Neutrophil (primary cell): ENCODE results near the gene ZNF311.

Experiments
- H3K27ac ChIP-seq: fragments of 200-600 bp; sonication (generic); 2 replicates; pipeline ENCODE4 v1.5.1; 2016; ENCODE audit warnings: mild to moderate bottlenecking, moderate library complexity
- H3K27me3 ChIP-seq: fragments of 200-600 bp; sonication (generic); 2 replicates; pipeline ENCODE4 v1.6.0; 2016; ENCODE audit warnings: mild to moderate bottlenecking
- H3K36me3 ChIP-seq: fragments of 200-600 bp; sonication (generic); 2 replicates; pipeline ENCODE4 v1.5.1; 2017
- H3K4me1 ChIP-seq, 2 experiments: fragments of 200-600 bp in 1 of 2; sonication (generic) in 1 of 2; 1 replicate in 1 of 2; 2 replicates in 1 of 2; pipeline versions ENCODE4 v1.5.1 to v1.6.1; 2013 to 2016; ENCODE audit warnings: low read depth in 1 of 2, low read length in 1 of 2, mild to moderate bottlenecking in 1 of 2, moderate library complexity in 1 of 2; ENCODE audit not compliant: control insufficient read depth in 1 of 2, insufficient read depth in 1 of 2
- H3K4me3 ChIP-seq, 2 experiments: fragments of 200-600 bp in 1 of 2; sonication (generic) in 1 of 2; 1 replicate in 1 of 2; 2 replicates in 1 of 2; pipeline ENCODE4 v1.5.1; 2013 to 2016; ENCODE audit warnings: low read depth in 1 of 2, low read length in 1 of 2, mild to moderate bottlenecking in 1 of 2, moderate library complexity in 1 of 2
- H3K9me3 ChIP-seq: fragments of 200-600 bp; sonication (generic); 2 replicates; pipeline ENCODE4 v1.5.1; 2016
- TF ChIP-seq, protein P1 (sequence below): fragments of 200-600 bp; sonication (generic); IDR thresholded peaks from 2 replicates; pipeline ENCODE4 v1.5.1; 2016; ENCODE audit warnings: antibody characterized with exemption

Gene ZNF311

DNA sequence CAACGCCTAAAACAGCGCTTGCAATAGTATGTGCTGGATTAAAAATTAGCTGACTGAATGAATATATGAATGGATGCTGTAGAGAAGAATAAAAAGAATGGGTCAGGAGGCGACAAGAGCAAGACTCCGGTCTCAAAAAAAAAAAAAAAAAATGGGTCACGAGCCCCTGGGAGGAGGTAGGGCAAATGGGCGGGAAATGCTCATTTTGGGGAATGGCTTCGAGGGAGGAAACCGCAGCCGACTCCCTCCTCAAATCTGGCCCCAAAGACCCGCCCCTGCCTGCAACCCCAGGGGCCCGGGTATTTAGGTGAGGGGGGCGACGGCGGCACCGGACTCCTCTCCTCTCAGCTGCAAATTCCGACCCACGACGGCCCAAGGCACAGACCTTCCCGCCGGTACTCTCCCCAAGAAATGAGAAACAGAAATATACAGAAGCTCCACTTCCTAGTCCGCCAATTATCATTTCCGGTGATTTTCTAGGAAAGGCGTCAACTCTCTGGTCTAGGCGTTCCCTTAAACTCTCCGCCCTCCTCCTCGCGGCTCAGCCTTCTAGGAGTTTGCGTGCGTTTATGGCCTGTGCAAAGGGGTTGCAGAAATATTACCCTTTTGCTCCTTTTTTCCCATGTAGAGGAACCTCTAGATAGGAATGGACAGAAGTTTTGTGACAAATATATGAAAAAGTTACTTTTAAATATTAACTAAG is at the start of gene ZNF311:
Gene ZNF311 (minus strand): TSS at position 133 of the 703 bp plus-strand sequence. CDS start 1,361 bp downstream, outside the sequence.
- no peak within 1 kb of the TSS for H3K27ac ChIP-seq

GRCh38 chr6:29051680-29052079 is 46.6 kb upstream of the ZNF311 start:
- TF ChIP-seq, protein P1, sequence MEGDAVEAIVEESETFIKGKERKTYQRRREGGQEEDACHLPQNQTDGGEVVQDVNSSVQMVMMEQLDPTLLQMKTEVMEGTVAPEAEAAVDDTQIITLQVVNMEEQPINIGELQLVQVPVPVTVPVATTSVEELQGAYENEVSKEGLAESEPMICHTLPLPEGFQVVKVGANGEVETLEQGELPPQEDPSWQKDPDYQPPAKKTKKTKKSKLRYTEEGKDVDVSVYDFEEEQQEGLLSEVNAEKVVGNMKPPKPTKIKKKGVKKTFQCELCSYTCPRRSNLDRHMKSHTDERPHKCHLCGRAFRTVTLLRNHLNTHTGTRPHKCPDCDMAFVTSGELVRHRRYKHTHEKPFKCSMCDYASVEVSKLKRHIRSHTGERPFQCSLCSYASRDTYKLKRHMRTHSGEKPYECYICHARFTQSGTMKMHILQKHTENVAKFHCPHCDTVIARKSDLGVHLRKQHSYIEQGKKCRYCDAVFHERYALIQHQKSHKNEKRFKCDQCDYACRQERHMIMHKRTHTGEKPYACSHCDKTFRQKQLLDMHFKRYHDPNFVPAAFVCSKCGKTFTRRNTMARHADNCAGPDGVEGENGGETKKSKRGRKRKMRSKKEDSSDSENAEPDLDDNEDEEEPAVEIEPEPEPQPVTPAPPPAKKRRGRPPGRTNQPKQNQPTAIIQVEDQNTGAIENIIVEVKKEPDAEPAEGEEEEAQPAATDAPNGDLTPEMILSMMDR: no peak
- peaks cover 33% of the 10 kb centered on the region for H3K27me3 ChIP-seq
- H3K4me1 ChIP-seq: no peaks in the 10 kb centered on the region
- H3K4me3 ChIP-seq: no peak overlapping the region
- H3K36me3 ChIP-seq: no peaks in the 10 kb centered on the region
- H3K27ac ChIP-seq: no peak overlapping the region
- H3K9me3 ChIP-seq: no peaks in the 10 kb centered on the region

More for the DNA sequence above, at the start of gene ZNF311:
- Histone ChIP-seq H3K9me3 (no peaks in the 10 kb centered on the region), H3K4me1 (peaks cover 6 to 8% of the 10 kb centered on the region in 2 experiments), H3K36me3 (no peaks in the 10 kb centered on the region), H3K4me3 (no peak within 1 kb of the TSS), H3K27me3 (peaks cover 63% of the 10 kb centered on the region)
- TF ChIP-seq, protein P1: no peak

GRCh38 chr6:29045075-29045474 is 40.0 kb upstream of the ZNF311 start, which contains the start of gene OR2W1:
OR2W1 (minus strand) TSS chr6:29045175; CDS start chr6:29045175, 0 bp downstream.
- Histone ChIP-seq H3K4me3 (no peak within 1 kb of the TSS), H3K27me3 (peaks cover 48% of the 10 kb centered on the region), H3K4me1 (no peaks in the 10 kb centered on the region), H3K36me3 (no peaks in the 10 kb centered on the region), H3K9me3 (no peaks in the 10 kb centered on the region), H3K27ac (no peak within 1 kb of the TSS)
- TF ChIP-seq, protein P1: no peak

DNA sequence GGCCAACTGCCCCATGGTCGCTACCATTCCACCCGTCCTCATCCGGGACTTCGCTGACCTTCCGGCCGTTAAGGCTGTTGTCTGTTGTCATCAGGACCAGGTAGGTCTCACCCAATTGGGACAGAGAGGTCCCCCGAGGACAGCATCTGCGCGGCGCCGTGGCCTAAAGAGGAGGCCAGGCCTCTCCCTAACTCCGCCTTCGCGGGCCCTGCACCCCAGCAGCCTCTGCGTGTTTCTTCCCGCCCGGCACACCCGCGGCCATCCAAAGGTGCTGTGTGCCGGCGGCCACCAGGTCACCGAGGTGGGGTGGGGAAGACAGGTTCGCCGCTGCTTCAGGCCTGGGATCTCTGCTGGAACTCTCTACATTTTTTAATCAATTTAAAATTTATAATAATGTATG is 30.8 kb upstream of the ZNF311 start:
- TF ChIP-seq, protein P1: no peak

DNA sequence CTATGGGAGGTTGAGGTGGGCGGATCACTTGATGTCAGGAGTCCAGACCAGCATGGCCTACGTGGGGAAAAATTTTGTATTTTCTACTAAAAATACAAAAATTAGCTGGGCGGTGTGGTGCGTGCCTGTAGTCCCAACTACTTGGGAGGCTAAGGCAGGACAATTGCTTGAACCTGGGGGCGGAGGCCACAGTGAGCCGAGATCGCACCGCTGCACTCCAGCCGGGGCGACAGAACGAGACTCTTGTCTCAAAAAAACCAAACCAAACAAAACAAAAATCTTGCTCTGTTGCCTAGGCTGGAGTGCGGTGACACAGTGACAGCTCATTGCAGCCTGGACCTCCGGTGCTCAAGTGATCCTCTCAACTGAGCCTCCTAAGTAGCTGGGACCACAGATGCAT is 23.7 kb upstream of the ZNF311 start:
- no peaks in the 10 kb centered on the region for H3K9me3 ChIP-seq
- H3K4me3 ChIP-seq: no peak overlapping the region
- TF ChIP-seq, protein P1: no peak
- H3K4me1 ChIP-seq: no peaks in the 10 kb centered on the region
- H3K36me3 ChIP-seq: no peaks in the 10 kb centered on the region
- H3K27ac ChIP-seq: no peak overlapping the region
- H3K27me3 ChIP-seq: peaks cover 74% of the 10 kb centered on the region

More for the DNA sequence above, 30.8 kb upstream of the ZNF311 start:
- no peaks in the 10 kb centered on the region for H3K4me1 ChIP-seq
- no peak overlapping the region for H3K4me3 ChIP-seq
- no peaks in the 10 kb centered on the region for H3K36me3 ChIP-seq
- no peaks in the 10 kb centered on the region for H3K9me3 ChIP-seq
- peaks cover 38% of the 10 kb centered on the region for H3K27me3 ChIP-seq
- H3K27ac ChIP-seq: no peak overlapping the region
